Prostate gland (tissue), 2 donors: ENCODE results near the gene MAMLD1.

Experiments used
- POLR2AphosphoS5 ChIP-seq: sonication (generic); formaldehyde crosslinking; IDR thresholded peaks from one replicate; pipeline ENCODE4 v1.6.1; 2017; ENCODE audit warnings: antibody characterized with exemption
- TF ChIP-seq, protein P1 (sequence below), 4 experiments: fragments of 200-600 bp in 2 of 4; fragments of 450-650 bp in 2 of 4; sonication (generic) in 2 of 4; IDR thresholded peaks; 1 replicate in 3 of 4; 2 replicates in 1 of 4; pipeline ENCODE4 v1.5.1; 2016 to 2019; ENCODE audit warnings: antibody characterized with exemption in 4 of 4, mild to moderate bottlenecking in 2 of 4, moderate library complexity in 2 of 4

DNA sequence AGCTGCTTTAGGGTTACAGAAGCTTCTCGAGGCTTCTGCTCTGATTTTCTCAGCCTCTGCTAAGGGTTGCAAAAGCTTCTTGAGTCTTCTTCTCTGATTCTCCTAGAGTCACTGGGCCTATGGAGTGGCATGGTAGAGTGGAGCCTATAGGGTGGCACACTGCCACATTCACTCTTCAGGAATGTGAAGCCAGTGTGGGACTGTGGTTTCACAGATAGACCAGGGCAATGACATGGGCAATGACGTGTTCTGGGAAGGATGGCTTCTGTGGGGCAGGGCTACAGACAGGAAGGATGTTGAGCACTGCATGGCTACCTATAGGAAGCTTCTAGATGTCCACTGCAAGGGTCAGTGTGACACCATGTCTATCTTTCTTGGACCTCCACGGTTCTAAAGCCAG lies 11.0 kb upstream of the MAMLD1 start:
- TF ChIP-seq, protein P1, sequence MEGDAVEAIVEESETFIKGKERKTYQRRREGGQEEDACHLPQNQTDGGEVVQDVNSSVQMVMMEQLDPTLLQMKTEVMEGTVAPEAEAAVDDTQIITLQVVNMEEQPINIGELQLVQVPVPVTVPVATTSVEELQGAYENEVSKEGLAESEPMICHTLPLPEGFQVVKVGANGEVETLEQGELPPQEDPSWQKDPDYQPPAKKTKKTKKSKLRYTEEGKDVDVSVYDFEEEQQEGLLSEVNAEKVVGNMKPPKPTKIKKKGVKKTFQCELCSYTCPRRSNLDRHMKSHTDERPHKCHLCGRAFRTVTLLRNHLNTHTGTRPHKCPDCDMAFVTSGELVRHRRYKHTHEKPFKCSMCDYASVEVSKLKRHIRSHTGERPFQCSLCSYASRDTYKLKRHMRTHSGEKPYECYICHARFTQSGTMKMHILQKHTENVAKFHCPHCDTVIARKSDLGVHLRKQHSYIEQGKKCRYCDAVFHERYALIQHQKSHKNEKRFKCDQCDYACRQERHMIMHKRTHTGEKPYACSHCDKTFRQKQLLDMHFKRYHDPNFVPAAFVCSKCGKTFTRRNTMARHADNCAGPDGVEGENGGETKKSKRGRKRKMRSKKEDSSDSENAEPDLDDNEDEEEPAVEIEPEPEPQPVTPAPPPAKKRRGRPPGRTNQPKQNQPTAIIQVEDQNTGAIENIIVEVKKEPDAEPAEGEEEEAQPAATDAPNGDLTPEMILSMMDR (IDR thresholded peaks at IDR 0.05), result no peak
- no peak for TF ChIP-seq POLR2AphosphoS5
